CD14-positive monocyte (primary cell): ENCODE results near the gene CCN6. TPM values are rescaled to one million over a fixed set of nuclear protein-coding genes. Genes with fewer than 3 reads are reported as not detected.

Experiments used
- DNase-seq, 3 donors: peaks; one replicate each; pipeline ENCODE4 v3.0.0-alpha.2; 2011 to 2022
- H2AFZ ChIP-seq: 2 replicates; pipeline ENCODE4 v1.6.0; 2012; ENCODE audit warnings: mild to moderate bottlenecking, low read depth, low read length, inconsistent platforms; ENCODE audit not compliant: insufficient read depth, poor library complexity, severe bottlenecking
- H3K27ac ChIP-seq, 2 donors: 1 replicate in 1 of 2; 2 replicates in 1 of 2; pipeline ENCODE4 v1.5.1; 2012 to 2013; ENCODE audit warnings: low read length in 2 of 2, control low read depth in 1 of 2, inconsistent platforms in 1 of 2, low read depth in 1 of 2, mild to moderate bottlenecking in 1 of 2
- H3K27me3 ChIP-seq, 2 donors: one replicate each; pipeline versions ENCODE4 v1.6.0 to v1.6.1; 2011 to 2013; ENCODE audit warnings: low read length in 2 of 2; ENCODE audit not compliant: control insufficient read depth in 2 of 2, insufficient read depth in 2 of 2
- H3K36me3 ChIP-seq, 2 donors: replicated peaks in 1 of 2; 1 replicate in 1 of 2; 2 replicates in 1 of 2; pipeline versions ENCODE4 v1.5.1 to v1.6.1; 2012 to 2013; ENCODE audit warnings: low read length in 2 of 2, control low read depth in 1 of 2, inconsistent platforms in 1 of 2, mild to moderate bottlenecking in 1 of 2; ENCODE audit not compliant: insufficient read depth in 2 of 2, control insufficient read depth in 1 of 2
- H3K4me1 ChIP-seq, 2 donors: 1 replicate in 1 of 2; 2 replicates in 1 of 2; pipeline versions ENCODE4 v1.5.1 to v1.6.1; 2012 to 2013; ENCODE audit warnings: low read length in 2 of 2, control low read depth in 1 of 2, inconsistent platforms in 1 of 2, mild to moderate bottlenecking in 1 of 2, moderate library complexity in 1 of 2; ENCODE audit not compliant: insufficient read depth in 2 of 2, control insufficient read depth in 1 of 2
- H3K4me2 ChIP-seq: replicated peaks from 2 replicates; pipeline ENCODE3; 2012; ENCODE audit warnings: low read length, moderate library complexity, mild to moderate bottlenecking; ENCODE audit not compliant: poor library complexity, severe bottlenecking; ENCODE audit errors: extremely low read depth
- H3K4me3 ChIP-seq, 3 experiments: fragments of 200-600 bp in 1 of 3; sonication (generic) in 1 of 3; replicated peaks in 1 of 3; 1 replicate in 2 of 3; 2 replicates in 1 of 3; pipeline ENCODE4 v1.5.1; 2011 to 2013; ENCODE audit warnings: low read length in 3 of 3, mild to moderate bottlenecking in 3 of 3, control low read depth in 2 of 3, low read depth in 2 of 3, inconsistent platforms in 1 of 3, moderate library complexity in 1 of 3
- H3K79me2 ChIP-seq: 2 replicates; pipeline ENCODE4 v1.6.0; 2012; ENCODE audit warnings: mild to moderate bottlenecking, control low read depth, inconsistent platforms, low read length, moderate library complexity; ENCODE audit not compliant: insufficient read depth
- H3K9ac ChIP-seq: 2 replicates; pipeline ENCODE4 v1.6.0; 2017; ENCODE audit warnings: low read length, mild to moderate bottlenecking; ENCODE audit not compliant: insufficient read depth, poor library complexity, severe bottlenecking
- H3K9me3 ChIP-seq, 2 donors: replicated peaks in 1 of 2; 1 replicate in 1 of 2; 2 replicates in 1 of 2; pipeline versions ENCODE4 v1.5.1 to v1.6.1; 2012 to 2013; ENCODE audit warnings: low read length in 2 of 2, control low read depth in 1 of 2; ENCODE audit not compliant: control insufficient read depth in 1 of 2, insufficient read depth in 1 of 2
- H4K20me1 ChIP-seq: 2 replicates; pipeline ENCODE4 v1.6.0; 2012; ENCODE audit warnings: mild to moderate bottlenecking, low read length, control low read depth, moderate library complexity; ENCODE audit not compliant: insufficient read depth
- H3K27ac Mint-ChIP-seq, 7 donors: one replicate each; pipeline ENCODE4 v1.8.0; 2020; ENCODE audit warnings: mild to moderate bottlenecking in 7 of 7, mixed read lengths in 7 of 7, moderate library complexity in 6 of 7, inconsistent platforms in 2 of 7
- H3K27me3 Mint-ChIP-seq, 3 donors: one replicate each; pipeline ENCODE4 v1.8.0; 2021 to 2022; ENCODE audit warnings: low read depth in 3 of 3, mild to moderate bottlenecking in 3 of 3, mixed read lengths in 3 of 3, moderate library complexity in 3 of 3, inconsistent platforms in 1 of 3
- H3K36me3 Mint-ChIP-seq, 2 donors: one replicate each; pipeline ENCODE4 v1.8.0; 2020; ENCODE audit warnings: mixed read lengths in 2 of 2, inconsistent platforms in 1 of 2, mild to moderate bottlenecking in 1 of 2
- H3K4me1 Mint-ChIP-seq: one replicate; pipeline ENCODE4 v1.8.0; 2020; ENCODE audit warnings: mild to moderate bottlenecking, mixed read lengths
- H3K4me3 Mint-ChIP-seq, 2 donors: one replicate each; pipeline ENCODE4 v1.8.0; 2020; ENCODE audit warnings: mild to moderate bottlenecking in 2 of 2, mixed read lengths in 2 of 2, moderate library complexity in 1 of 2
- H3K9me3 Mint-ChIP-seq, 7 donors: one replicate each; pipeline ENCODE4 v1.8.0; 2020 to 2022; ENCODE audit warnings: mixed read lengths in 7 of 7, mild to moderate bottlenecking in 6 of 7, moderate library complexity in 6 of 7, inconsistent platforms in 2 of 7
- WGBS: methylation state at CpG from one replicate; pipeline ENCODE4 v1.1.5; 2013; ENCODE audit warnings: missing lambda C conversion rate; ENCODE audit not compliant: insufficient coverage; 5-methylcytosine and 5-hydroxymethylcytosine counted together
- intact Hi-C, 2 donors: fragments of 100-400 bp; cut with micrococcal nuclease; formaldehyde crosslinking; loops; one replicate each; pipeline versions ENCODE4 v1.15.0 to v1.15.1; 2023
- polyA plus RNA-seq, 3 donors: library from polyadenylated mRNA; depleted of rRNA in 1 of 3; unstranded in 2 of 3; stranded (reverse) in 1 of 3; fragments of 300-500 nt in 2 of 3; fragments of >200 nt in 1 of 3; fragmentation: Illumina TruSeq in 2 of 3; gene quantifications; 1 replicate in 2 of 3; 2 replicates in 1 of 3; pipeline ENCODE4 v1.2.3, GENCODE V29; 2012 to 2021
- TF ChIP-seq, protein P1 (sequence below): fragments of 200-600 bp; IDR thresholded peaks from one replicate; pipeline ENCODE4 v1.8.0; 2022; ENCODE audit warnings: antibody characterized with exemption, mild to moderate bottlenecking

Gene CCN6
- polyA plus RNA-seq, 3 donors = not detected

DNA sequence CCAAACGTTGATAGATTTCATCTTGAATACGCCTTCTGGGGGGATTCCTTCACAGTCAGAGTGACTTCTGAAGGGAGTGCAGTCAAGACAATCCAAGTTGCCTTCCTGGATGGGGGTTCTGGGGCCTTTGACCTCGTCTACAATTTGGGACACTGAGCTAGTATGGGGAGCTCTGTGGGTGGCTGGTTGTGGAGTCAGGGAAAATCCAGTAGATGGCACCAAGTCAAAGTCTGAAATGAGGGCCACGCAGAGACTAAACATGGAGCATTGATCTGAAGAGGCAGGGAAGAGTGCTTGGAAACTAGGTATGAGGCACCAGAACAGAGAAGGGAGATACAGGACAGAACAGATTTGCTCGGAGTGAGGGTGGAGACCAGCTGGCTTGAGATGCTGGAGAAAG lies 43.6 kb upstream of the CCN6 start:
- no peak for DNase-seq
- Histone ChIP-seq H2AFZ (no peak overlapping the region), H3K27ac (no peak overlapping the region), H4K20me1 (no peaks in the 10 kb centered on the region), H3K9me3 (no peaks in the 10 kb centered on the region), H3K79me2 (no peaks in the 10 kb centered on the region), H3K36me3 (no peaks in the 10 kb centered on the region), H3K27me3 (no peaks in the 10 kb centered on the region), H3K4me2 (no peak overlapping the region), H3K4me3 (no peak overlapping the region), H3K4me1 (peaks cover 17 to 22% of the 10 kb centered on the region in 2 donors), H3K9ac (no peak overlapping the region)
- H3K27me3 Mint-ChIP-seq = peaks cover 0 to 5% (median 0%) of the 10 kb centered on the region in 3 donors
- H3K9me3 Mint-ChIP-seq = no peaks in the 10 kb centered on the region
- 83% methylated on average over 5 of the region's 5 CpGs for WGBS
- peaks cover 22% of the 10 kb centered on the region for H3K4me1 Mint-ChIP-seq
- no peaks in the 10 kb centered on the region for H3K36me3 Mint-ChIP-seq
- no peak overlapping the region for H3K4me3 Mint-ChIP-seq
- intact Hi-C loops = no loop called here
- TF ChIP-seq, protein P1, sequence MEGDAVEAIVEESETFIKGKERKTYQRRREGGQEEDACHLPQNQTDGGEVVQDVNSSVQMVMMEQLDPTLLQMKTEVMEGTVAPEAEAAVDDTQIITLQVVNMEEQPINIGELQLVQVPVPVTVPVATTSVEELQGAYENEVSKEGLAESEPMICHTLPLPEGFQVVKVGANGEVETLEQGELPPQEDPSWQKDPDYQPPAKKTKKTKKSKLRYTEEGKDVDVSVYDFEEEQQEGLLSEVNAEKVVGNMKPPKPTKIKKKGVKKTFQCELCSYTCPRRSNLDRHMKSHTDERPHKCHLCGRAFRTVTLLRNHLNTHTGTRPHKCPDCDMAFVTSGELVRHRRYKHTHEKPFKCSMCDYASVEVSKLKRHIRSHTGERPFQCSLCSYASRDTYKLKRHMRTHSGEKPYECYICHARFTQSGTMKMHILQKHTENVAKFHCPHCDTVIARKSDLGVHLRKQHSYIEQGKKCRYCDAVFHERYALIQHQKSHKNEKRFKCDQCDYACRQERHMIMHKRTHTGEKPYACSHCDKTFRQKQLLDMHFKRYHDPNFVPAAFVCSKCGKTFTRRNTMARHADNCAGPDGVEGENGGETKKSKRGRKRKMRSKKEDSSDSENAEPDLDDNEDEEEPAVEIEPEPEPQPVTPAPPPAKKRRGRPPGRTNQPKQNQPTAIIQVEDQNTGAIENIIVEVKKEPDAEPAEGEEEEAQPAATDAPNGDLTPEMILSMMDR = no peak
- H3K27ac Mint-ChIP-seq = peak overlapping the region in 3 of 7 donors; percentile 1 to 33 (median 18)

DNA sequence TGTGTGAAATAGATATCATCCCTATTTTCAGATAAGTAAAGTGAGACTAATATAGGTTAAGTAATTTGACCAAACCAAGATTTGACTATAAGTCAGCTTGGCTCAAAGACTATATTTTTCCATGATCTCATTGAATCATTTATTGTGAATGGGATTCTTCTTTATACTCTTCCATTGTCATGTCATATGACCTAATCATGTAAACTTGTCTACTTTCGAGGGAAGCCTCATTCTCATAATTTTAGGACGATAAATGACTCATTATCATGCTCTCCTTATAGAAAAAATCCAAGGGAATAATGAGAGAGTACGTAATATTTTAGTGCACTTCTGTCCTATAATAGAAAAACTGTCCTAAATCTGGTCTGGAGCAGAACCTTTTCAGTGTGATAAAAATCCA lies 40.9 kb upstream of the CCN6 start:
- peaks cover 5% of the 10 kb centered on the region in 2 donors for H3K4me1 ChIP-seq
- H3K9ac ChIP-seq = no peak overlapping the region
- Mint-ChIP-seq H3K4me1 (peaks cover 11% of the 10 kb centered on the region), H3K27me3 (peaks cover 0 to 5% (median 0%) of the 10 kb centered on the region in 3 donors), H3K9me3 (no peaks in the 10 kb centered on the region), H3K36me3 (no peaks in the 10 kb centered on the region), H3K27ac (no peak overlapping the region), H3K4me3 (no peak overlapping the region)
- H2AFZ ChIP-seq = no peak overlapping the region
- H3K4me2 ChIP-seq = no peak overlapping the region
- no peaks in the 10 kb centered on the region for H4K20me1 ChIP-seq
- TF ChIP-seq, protein P1 = no peak
- no CpG with 5 or more reads among the region's 3 CpGs for WGBS
- no peak for DNase-seq
- no peaks in the 10 kb centered on the region for H3K36me3 ChIP-seq
- no peaks in the 10 kb centered on the region for H3K9me3 ChIP-seq
- intact Hi-C loops = no loop called here
- H3K4me3 ChIP-seq = no peak overlapping the region
- no peak overlapping the region for H3K27ac ChIP-seq
- no peaks in the 10 kb centered on the region for H3K79me2 ChIP-seq
- no peaks in the 10 kb centered on the region for H3K27me3 ChIP-seq
